Measurements from ENCODE around the gene DHCR24.
A peak's percentile ranks its signal among the peaks of the same experiment; 100 is the strongest.

The DHCR24 gene

DNA sequence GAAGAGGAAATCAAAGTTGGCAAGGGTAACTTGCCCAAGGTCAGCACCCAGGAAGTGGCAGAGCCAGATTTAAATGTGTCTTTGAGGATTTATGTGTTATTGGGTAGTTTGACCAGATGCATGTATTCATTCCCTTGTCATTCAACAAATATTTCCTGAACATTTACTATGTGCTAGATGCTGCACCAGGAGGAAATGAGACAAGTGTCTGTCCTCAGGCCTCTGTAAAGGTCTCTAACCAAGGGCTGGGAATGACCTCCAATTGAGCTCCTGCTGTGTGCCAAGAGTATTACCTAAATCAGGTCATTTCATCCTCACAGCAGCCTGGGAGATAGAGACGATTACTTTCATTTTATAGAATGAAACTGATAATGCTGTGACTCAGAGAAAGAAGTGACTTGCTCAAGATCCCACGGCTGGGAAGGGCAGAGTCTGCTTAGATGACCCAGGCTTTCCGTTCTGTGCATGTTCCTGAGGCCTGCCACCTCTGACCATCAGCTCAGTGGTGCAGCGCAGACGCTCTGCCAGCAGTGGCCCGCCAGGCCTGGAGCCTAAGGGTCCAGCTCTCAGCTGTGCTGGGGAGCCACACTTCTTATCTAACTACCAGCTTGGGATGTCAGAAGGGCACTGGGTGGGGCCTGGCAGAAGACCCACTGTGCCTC, 82.4 kb downstream of the DHCR24 start:
- TF ChIP-seq TEAD4 (IDR thresholded peaks at IDR 0.05) (no peak), TCF12 (IDR thresholded peaks at IDR 0.05; ENCODE audit: low read depth) (no peak), RAD21 (IDR thresholded peaks at IDR 0.05; ENCODE audit: low read depth) (no peak), TAF1 (IDR thresholded peaks at IDR 0.05; ENCODE audit: low read depth) (no peak), CEBPB (IDR thresholded peaks at IDR 0.05) (no peak), EP300 (IDR thresholded peaks at IDR 0.05; ENCODE audit: borderline replicate concordance) (no peak), EGR1 (IDR thresholded peaks at IDR 0.05) (no peak), CREB1 (IDR thresholded peaks at IDR 0.05; ENCODE audit: low read depth) (no peak), YY1 (IDR thresholded peaks at IDR 0.05; ENCODE audit: low read depth) (no peak), ZBTB7A (IDR thresholded peaks at IDR 0.05; ENCODE audit: low read depth) (no peak), NFIC (IDR thresholded peaks at IDR 0.05) (no peak)
- TF ChIP-seq, protein P1, sequence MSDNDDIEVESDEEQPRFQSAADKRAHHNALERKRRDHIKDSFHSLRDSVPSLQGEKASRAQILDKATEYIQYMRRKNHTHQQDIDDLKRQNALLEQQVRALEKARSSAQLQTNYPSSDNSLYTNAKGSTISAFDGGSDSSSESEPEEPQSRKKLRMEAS (IDR thresholded peaks at IDR 0.05), result no peak
- TF ChIP-seq, protein P2, sequence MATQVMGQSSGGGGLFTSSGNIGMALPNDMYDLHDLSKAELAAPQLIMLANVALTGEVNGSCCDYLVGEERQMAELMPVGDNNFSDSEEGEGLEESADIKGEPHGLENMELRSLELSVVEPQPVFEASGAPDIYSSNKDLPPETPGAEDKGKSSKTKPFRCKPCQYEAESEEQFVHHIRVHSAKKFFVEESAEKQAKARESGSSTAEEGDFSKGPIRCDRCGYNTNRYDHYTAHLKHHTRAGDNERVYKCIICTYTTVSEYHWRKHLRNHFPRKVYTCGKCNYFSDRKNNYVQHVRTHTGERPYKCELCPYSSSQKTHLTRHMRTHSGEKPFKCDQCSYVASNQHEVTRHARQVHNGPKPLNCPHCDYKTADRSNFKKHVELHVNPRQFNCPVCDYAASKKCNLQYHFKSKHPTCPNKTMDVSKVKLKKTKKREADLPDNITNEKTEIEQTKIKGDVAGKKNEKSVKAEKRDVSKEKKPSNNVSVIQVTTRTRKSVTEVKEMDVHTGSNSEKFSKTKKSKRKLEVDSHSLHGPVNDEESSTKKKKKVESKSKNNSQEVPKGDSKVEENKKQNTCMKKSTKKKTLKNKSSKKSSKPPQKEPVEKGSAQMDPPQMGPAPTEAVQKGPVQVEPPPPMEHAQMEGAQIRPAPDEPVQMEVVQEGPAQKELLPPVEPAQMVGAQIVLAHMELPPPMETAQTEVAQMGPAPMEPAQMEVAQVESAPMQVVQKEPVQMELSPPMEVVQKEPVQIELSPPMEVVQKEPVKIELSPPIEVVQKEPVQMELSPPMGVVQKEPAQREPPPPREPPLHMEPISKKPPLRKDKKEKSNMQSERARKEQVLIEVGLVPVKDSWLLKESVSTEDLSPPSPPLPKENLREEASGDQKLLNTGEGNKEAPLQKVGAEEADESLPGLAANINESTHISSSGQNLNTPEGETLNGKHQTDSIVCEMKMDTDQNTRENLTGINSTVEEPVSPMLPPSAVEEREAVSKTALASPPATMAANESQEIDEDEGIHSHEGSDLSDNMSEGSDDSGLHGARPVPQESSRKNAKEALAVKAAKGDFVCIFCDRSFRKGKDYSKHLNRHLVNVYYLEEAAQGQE (IDR thresholded peaks at IDR 0.05; ENCODE audit: low read depth), result no peak
- TF ChIP-seq, protein P3, sequence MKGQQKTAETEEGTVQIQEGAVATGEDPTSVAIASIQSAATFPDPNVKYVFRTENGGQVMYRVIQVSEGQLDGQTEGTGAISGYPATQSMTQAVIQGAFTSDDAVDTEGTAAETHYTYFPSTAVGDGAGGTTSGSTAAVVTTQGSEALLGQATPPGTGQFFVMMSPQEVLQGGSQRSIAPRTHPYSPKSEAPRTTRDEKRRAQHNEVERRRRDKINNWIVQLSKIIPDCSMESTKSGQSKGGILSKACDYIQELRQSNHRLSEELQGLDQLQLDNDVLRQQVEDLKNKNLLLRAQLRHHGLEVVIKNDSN (IDR thresholded peaks at IDR 0.05), result no peak

DNA sequence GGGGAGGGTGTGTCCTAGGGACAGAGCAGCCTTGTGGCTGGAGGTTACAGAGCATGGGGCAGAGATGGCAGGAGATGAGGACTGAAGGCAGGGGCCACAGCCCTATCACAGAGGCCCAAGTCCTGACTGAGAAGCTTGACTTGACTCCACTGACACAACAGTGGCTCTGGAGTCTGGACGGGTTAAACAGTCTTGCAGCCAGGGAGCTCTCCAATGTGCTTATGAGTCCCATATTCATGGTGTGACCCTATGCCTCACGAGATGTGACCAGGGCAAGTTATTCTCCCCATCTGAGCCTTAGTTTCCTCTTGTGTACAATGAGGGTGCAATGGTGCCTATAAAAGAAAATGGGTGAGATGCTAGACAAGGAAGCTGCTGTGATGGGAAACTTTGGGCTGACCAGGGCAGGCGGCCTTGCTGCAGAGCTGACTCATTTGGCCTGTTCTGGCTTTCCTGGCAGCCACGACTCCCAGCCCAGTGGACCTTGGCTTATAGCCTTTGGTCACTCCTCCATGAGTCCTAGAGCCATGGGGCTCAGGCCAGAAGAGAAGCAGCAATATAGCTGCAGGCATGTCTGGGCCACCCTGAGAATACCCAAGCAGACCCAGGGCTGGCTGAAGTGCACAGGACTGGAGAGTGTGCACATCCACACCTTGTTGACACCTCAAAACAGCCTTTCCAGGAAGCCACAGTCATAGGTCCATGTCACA, 83.1 kb downstream of the DHCR24 start:
- TF ChIP-seq EP300 (IDR thresholded peaks at IDR 0.05; ENCODE audit: borderline replicate concordance), result no peak
- no peak for TF ChIP-seq NFIC (IDR thresholded peaks at IDR 0.05)
- no peak for TF ChIP-seq RAD21 (IDR thresholded peaks at IDR 0.05; ENCODE audit: low read depth)
- TF ChIP-seq, protein P1 (IDR thresholded peaks at IDR 0.05), result no peak
- TF ChIP-seq, protein P3 (IDR thresholded peaks at IDR 0.05), result no peak
- no peak for TF ChIP-seq FOXM1 (IDR thresholded peaks at IDR 0.05; ENCODE audit: borderline replicate concordance, low read depth)
- TF ChIP-seq, protein P2 (IDR thresholded peaks at IDR 0.05; ENCODE audit: low read depth), result peak; percentile 80

DNA sequence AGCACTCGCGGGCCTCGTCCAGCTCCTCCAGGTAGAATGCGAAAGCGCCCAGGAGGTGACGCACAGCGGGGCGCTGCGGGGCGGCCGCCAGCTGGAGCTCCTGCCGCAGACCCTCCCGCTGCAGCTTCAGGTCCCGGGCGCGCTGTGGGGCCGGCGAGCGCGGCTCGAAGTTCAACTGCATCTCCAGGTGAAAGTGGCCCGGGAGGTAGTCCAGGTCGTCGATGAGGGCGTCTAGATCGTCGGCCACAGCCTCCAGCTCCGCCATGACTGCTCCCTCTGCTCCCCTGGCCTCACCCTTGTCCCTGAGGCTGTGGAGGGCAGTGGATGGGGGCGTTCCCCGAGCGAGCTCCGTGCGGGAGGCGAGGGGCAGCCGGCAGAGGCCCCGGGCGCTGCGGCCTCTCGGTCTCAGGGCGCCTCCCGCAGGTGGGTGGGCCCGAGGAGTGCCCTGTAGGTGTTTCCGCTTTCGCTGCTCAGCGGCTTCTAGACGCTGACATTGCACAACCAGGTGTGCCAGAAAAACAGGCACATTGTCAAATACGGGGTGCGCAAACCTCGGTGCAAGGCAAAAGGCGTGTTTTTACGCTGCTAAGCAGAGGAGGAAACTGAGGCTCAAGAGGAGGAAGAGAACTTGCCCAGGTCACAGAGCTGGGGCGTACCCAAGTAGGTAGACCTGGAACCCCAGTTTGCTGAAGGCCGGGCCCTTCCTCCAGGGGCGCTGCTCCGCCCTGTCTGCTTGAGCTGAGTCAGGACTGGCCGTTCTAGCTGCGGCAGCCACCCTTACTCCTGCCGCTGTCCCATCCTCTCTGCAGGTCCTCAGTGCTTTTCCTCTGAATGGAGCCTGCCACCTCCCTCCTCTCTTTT, 85.9 kb downstream of the DHCR24 start, which contains the start of gene TTC22:
TTC22 (minus strand) TSS at position 425 of the 861 bp plus-strand sequence; CDS start at position 265, 160 bp downstream.
- TF ChIP-seq CEBPB (IDR thresholded peaks at IDR 0.05) (0 out of 2 replicates have a peak, but pooled peaks have one; percentile 8), FOXM1 (IDR thresholded peaks at IDR 0.05; ENCODE audit: borderline replicate concordance, low read depth) (no peak), CREB1 (IDR thresholded peaks at IDR 0.05; ENCODE audit: low read depth) (no peak)

DNA sequence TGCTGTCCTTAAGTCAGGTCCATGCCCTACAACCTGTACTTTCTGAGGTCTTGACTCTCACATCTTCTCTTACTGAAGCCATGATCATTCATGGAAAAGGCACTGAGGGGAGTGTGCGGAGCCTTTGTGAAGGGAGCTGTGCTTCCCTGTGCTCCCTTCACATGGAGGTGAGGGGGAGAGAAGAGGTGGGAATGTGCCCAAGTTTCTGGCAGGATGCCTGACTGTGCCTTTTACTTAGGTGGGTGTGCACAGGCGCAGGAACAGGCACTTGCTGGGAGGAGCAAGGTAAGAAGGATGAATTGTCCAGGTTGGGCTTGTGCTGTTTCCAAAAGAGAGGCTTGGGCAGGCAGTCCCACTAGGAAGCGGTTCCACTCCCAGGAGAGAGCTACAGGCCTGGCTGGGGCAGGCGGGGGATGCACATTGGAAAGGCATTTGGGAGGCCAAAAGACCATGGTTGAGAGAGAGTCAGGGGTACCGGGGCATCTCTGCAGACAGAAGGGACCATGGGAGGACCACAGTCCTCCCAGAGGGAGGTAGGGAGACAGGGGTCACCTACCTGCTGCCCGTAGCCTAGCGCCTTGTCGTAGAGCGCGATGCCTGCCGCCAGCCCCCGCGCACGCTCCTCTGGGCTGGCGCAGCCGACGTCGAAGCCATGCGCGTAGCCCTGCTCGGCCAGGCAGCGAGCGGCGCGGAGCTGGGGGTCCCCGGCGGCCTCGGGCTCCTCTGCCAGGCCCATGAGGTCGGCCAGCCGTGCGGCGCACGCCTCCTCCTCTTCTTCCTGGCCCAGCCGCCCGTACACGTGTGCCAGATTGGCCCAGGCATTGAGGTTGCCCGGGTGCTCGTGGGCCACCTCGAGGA, 86.7 kb downstream of the DHCR24 start:
- TF ChIP-seq NFIC (IDR thresholded peaks at IDR 0.05), result no peak
- no peak for TF ChIP-seq TCF12 (IDR thresholded peaks at IDR 0.05; ENCODE audit: low read depth)
- no peak for TF ChIP-seq YY1 (IDR thresholded peaks at IDR 0.05; ENCODE audit: low read depth)
- no peak for TF ChIP-seq RAD21 (IDR thresholded peaks at IDR 0.05; ENCODE audit: low read depth)
- TF ChIP-seq EGR1 (IDR thresholded peaks at IDR 0.05), result no peak
- TF ChIP-seq, protein P2 (IDR thresholded peaks at IDR 0.05; ENCODE audit: low read depth), result no peak
- TF ChIP-seq, protein P1 (IDR thresholded peaks at IDR 0.05), result no peak
- no peak for TF ChIP-seq FOXM1 (IDR thresholded peaks at IDR 0.05; ENCODE audit: borderline replicate concordance, low read depth)
- no peak for TF ChIP-seq TEAD4 (IDR thresholded peaks at IDR 0.05)
- TF ChIP-seq EP300 (IDR thresholded peaks at IDR 0.05; ENCODE audit: borderline replicate concordance), result no peak
- TF ChIP-seq ZBTB7A (IDR thresholded peaks at IDR 0.05; ENCODE audit: low read depth), result no peak
- TF ChIP-seq CEBPB (IDR thresholded peaks at IDR 0.05), result no peak
- TF ChIP-seq CREB1 (IDR thresholded peaks at IDR 0.05; ENCODE audit: low read depth), result no peak
- no peak for TF ChIP-seq TAF1 (IDR thresholded peaks at IDR 0.05; ENCODE audit: low read depth)
- TF ChIP-seq, protein P3 (IDR thresholded peaks at IDR 0.05), result no peak

All from Ishikawa (cell line).